Adipocyte (in vitro differentiated cells): Measurements from ENCODE around the gene CTDNEP1.
A peak's percentile ranks its signal among the peaks of the same experiment; 100 is the strongest.

Experiments
- DNase-seq: peaks from one replicate; pipeline ENCODE4 v3.0.0-alpha.2; 2015; ENCODE audit warnings: low read depth
- H3K27me3 ChIP-seq: replicated peaks from 2 replicates; pipeline ENCODE4 v1.7.0; 2013; ENCODE audit warnings: mild to moderate bottlenecking, low read length, moderate library complexity; ENCODE audit not compliant: control insufficient read depth, insufficient read depth
- H3K36me3 ChIP-seq: 2 replicates; pipeline ENCODE4 v1.7.0; 2013; ENCODE audit warnings: low read length, mild to moderate bottlenecking, moderate library complexity; ENCODE audit not compliant: control insufficient read depth, insufficient read depth, severe bottlenecking
- H3K4me1 ChIP-seq: 2 replicates; pipeline ENCODE4 v1.7.0; 2013; ENCODE audit warnings: mild to moderate bottlenecking, low read length, moderate library complexity; ENCODE audit not compliant: control insufficient read depth, insufficient read depth
- H3K4me3 ChIP-seq: 2 replicates; pipeline ENCODE4 v1.7.0; 2013; ENCODE audit warnings: mild to moderate bottlenecking, low read length, moderate library complexity
- H3K9ac ChIP-seq: 2 replicates; pipeline ENCODE4 v1.7.0; 2013; ENCODE audit warnings: mild to moderate bottlenecking, low read length, moderate library complexity
- H3K9me3 ChIP-seq: 2 replicates; pipeline ENCODE4 v1.7.0; 2013; ENCODE audit warnings: mild to moderate bottlenecking, low read length, moderate library complexity; ENCODE audit not compliant: control insufficient read depth

Gene CTDNEP1

GRCh38 chr17:7263801-7264078 lies 12.2 kb upstream of the CTDNEP1 start:
- no peak overlapping the region for H3K4me3 ChIP-seq

GRCh38 chr17:7262935-7263800 lies 11.6 kb upstream of the CTDNEP1 start:
- H3K4me1 ChIP-seq: peaks cover 47% of the 10 kb centered on the region
- H3K9ac ChIP-seq: peak overlapping the region; percentile 23
- peaks cover 13% of the 10 kb centered on the region for H3K36me3 ChIP-seq
- no peaks in the 10 kb centered on the region for H3K27me3 ChIP-seq
- DNase-seq: no peak
- H3K9me3 ChIP-seq: no peaks in the 10 kb centered on the region
- peak overlapping the region; percentile 35 for H3K4me3 ChIP-seq

More at GRCh38 chr17:7263801-7264078, 12.2 kb upstream of the CTDNEP1 start:
- DNase-seq: no peak
- no peak overlapping the region for H3K9ac ChIP-seq
- no peaks in the 10 kb centered on the region for H3K27me3 ChIP-seq
- peaks cover 46% of the 10 kb centered on the region for H3K4me1 ChIP-seq
- H3K36me3 ChIP-seq: peaks cover 9% of the 10 kb centered on the region
- no peaks in the 10 kb centered on the region for H3K9me3 ChIP-seq

GRCh38 chr17:7262192-7262934 lies 10.8 kb upstream of the CTDNEP1 start, which contains the start of gene CLDN7:
TSS of gene CLDN7 (minus strand) at chr17:7262478. CDS start at chr17:7262043, 435 bp downstream.
- Histone ChIP-seq H3K9ac (peak within 1 kb of the TSS; percentile 69), H3K36me3 (peaks cover 17% of the 10 kb centered on the region), H3K4me3 (peak within 1 kb of the TSS; percentile 68), H3K27me3 (no peaks in the 10 kb centered on the region), H3K9me3 (no peaks in the 10 kb centered on the region), H3K4me1 (peaks cover 47% of the 10 kb centered on the region)
- no peak for DNase-seq

GRCh38 chr17:7261379-7262191 lies 10.1 kb upstream of the CTDNEP1 start:
- Histone ChIP-seq H3K4me3 (peak overlapping the region; percentile 68), H3K4me1 (peaks cover 42% of the 10 kb centered on the region), H3K9me3 (no peaks in the 10 kb centered on the region), H3K36me3 (peaks cover 24% of the 10 kb centered on the region), H3K27me3 (no peaks in the 10 kb centered on the region), H3K9ac (peak overlapping the region; percentile 69)
- no peak for DNase-seq

GRCh38 chr17:7260651-7261378 lies 9.3 kb upstream of the CTDNEP1 start:
- no peaks in the 10 kb centered on the region for H3K9me3 ChIP-seq
- peak overlapping the region; percentile 69 for H3K9ac ChIP-seq
- no peaks in the 10 kb centered on the region for H3K27me3 ChIP-seq
- peak overlapping the region; percentile 68 for H3K4me3 ChIP-seq
- peaks cover 41% of the 10 kb centered on the region for H3K4me1 ChIP-seq
- H3K36me3 ChIP-seq: peaks cover 28% of the 10 kb centered on the region
- DNase-seq: no peak

- H3K9me3 ChIP-seq: no peaks in the 10 kb centered on the region
- peaks cover 32% of the 10 kb centered on the region for H3K36me3 ChIP-seq
- peaks cover 41% of the 10 kb centered on the region for H3K4me1 ChIP-seq
- H3K4me3 ChIP-seq: no peak overlapping the region
- DNase-seq: no peak
- peak overlapping the region; percentile 69 for H3K9ac ChIP-seq
- H3K27me3 ChIP-seq: no peaks in the 10 kb centered on the region
Measured at GRCh38 chr17:7260151-7260550, 8.6 kb upstream of the CTDNEP1 start.

- Histone ChIP-seq H3K9ac (peak overlapping the region; percentile 53), H3K27me3 (no peaks in the 10 kb centered on the region), H3K36me3 (peaks cover 39% of the 10 kb centered on the region), H3K9me3 (no peaks in the 10 kb centered on the region), H3K4me3 (no peak overlapping the region), H3K4me1 (peaks cover 39% of the 10 kb centered on the region)
- DNase-seq: no peak
Measured at GRCh38 chr17:7259555-7259889, 8.0 kb upstream of the CTDNEP1 start.

DNA sequence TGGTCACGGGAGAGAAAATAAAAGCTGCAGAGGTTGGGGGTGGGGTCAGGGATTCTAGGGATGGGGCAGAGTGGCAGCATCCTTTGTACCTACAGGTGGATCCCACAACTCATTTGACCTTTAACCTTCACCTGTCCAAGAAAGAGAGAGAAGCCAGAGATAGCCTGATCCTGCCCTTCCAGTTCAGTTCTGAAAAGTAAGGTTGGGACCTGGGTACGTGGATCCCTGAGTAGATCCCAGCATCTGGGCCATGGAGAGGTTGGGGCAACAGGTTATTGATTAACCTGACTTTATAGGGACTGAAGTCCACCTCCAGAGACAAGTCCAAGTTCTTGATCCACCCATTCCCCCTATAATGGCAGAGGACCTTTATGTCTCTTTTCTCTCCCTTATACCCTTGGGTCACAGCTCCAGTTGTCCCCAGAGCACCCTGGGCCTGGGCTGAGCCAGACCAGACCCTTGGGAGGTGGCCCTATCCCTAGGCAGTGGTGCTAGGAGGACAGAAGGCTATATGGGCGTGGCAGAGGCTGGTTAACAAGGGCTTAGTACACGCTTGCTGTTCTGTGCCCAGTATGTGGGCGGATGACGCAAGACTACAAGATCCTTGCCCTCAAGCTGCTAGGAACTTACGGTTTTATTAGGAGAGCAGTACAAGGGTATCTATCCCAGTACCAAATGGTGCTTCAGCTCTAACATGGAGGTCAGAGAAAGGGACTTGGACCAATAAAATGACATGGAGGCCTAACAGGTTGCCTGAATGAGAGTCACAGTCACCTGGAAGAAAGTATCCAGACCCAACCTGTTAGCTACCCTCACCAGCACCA lies 7.4 kb upstream of the CTDNEP1 start:
- H3K4me3 ChIP-seq: no peak overlapping the region
- peaks cover 45% of the 10 kb centered on the region for H3K36me3 ChIP-seq
- no peaks in the 10 kb centered on the region for H3K9me3 ChIP-seq
- H3K9ac ChIP-seq: peak overlapping the region; percentile 53
- no peaks in the 10 kb centered on the region for H3K27me3 ChIP-seq
- peak; percentile 51 for DNase-seq
- H3K4me1 ChIP-seq: peaks cover 35% of the 10 kb centered on the region

GRCh38 chr17:7256766-7257456 lies 5.4 kb upstream of the CTDNEP1 start:
- Histone ChIP-seq H3K9ac (no peak overlapping the region), H3K36me3 (peaks cover 45% of the 10 kb centered on the region), H3K27me3 (no peaks in the 10 kb centered on the region), H3K4me3 (no peak overlapping the region), H3K4me1 (peaks cover 33% of the 10 kb centered on the region), H3K9me3 (no peaks in the 10 kb centered on the region)
- DNase-seq: no peak

GRCh38 chr17:7254511-7254910 lies 3.0 kb upstream of the CTDNEP1 start:
- no peaks in the 10 kb centered on the region for H3K27me3 ChIP-seq
- peaks cover 44% of the 10 kb centered on the region for H3K36me3 ChIP-seq
- no peak for DNase-seq

More at GRCh38 chr17:7254511-7254910, 3.0 kb upstream of the CTDNEP1 start:
- H3K9me3 ChIP-seq: no peaks in the 10 kb centered on the region
- H3K9ac ChIP-seq: no peak overlapping the region
- peaks cover 27% of the 10 kb centered on the region for H3K4me1 ChIP-seq
- H3K4me3 ChIP-seq: no peak overlapping the region
